Transverse colon (tissue), 4 donors: Measurements from ENCODE around the gene NBR1. TPM values are rescaled to one million over a fixed set of nuclear protein-coding genes. Genes with fewer than 3 reads are reported as not detected.
"Not testable (repeated sequence)": the region's sequence is repeated elsewhere in the genome, so short reads cannot be mapped to it uniquely, and the experiment has no call there.

Experiments
- DNase-seq: peaks from one replicate; pipeline ENCODE4 v3.0.0-alpha.2; 2019
- H3K27ac ChIP-seq, 4 donors: fragments of 200-600 bp; sonication (generic); 2 replicates each; pipeline ENCODE4 v1.5.1; 2016 to 2018; ENCODE audit warnings: inconsistent platforms in 4 of 4
- H3K27me3 ChIP-seq: fragments of 200-600 bp; sonication (generic); 2 replicates; pipeline ENCODE4 v1.5.1; 2017; ENCODE audit warnings: inconsistent platforms
- H3K36me3 ChIP-seq, 4 donors: fragments of 200-600 bp; sonication (generic); 2 replicates each; pipeline ENCODE4 v1.5.1; 2017 to 2019; ENCODE audit warnings: inconsistent platforms in 4 of 4
- H3K4me1 ChIP-seq, 4 donors: fragments of 200-600 bp; sonication (generic); 2 replicates each; pipeline ENCODE4 v1.5.1; 2017 to 2020; ENCODE audit warnings: inconsistent platforms in 4 of 4
- H3K4me3 ChIP-seq, 4 donors: fragments of 200-600 bp; sonication (generic); 1 replicate in 1 of 4; 2 replicates in 3 of 4; pipeline versions ENCODE4 v1.5.1 to v1.6.1; 2017 to 2019; ENCODE audit warnings: inconsistent platforms in 4 of 4
- H3K9me3 ChIP-seq, 2 donors: fragments of 200-600 bp; sonication (generic); 2 replicates each; pipeline ENCODE4 v1.5.1; 2017 to 2019; ENCODE audit warnings: inconsistent platforms in 2 of 2
- CTCF ChIP-seq, 5 experiments: fragments of 200-600 bp in 3 of 5; fragments of 450-650 bp in 2 of 5; sonication (generic) in 3 of 5; IDR thresholded peaks; 1 replicate in 2 of 5; 2 replicates in 3 of 5; pipeline ENCODE4 v1.5.1; 2016 to 2017; ENCODE audit warnings: antibody characterized with exemption in 5 of 5, inconsistent platforms in 3 of 5, mild to moderate bottlenecking in 2 of 5, moderate library complexity in 1 of 5
- EP300 ChIP-seq: sonication (generic); formaldehyde crosslinking; IDR thresholded peaks from one replicate; pipeline ENCODE4 v1.6.1; 2017; ENCODE audit warnings: antibody characterized with exemption, low read depth
- POLR2A ChIP-seq: fragments of 450-650 bp; IDR thresholded peaks from one replicate; pipeline ENCODE4 v1.6.1; 2016; ENCODE audit warnings: antibody characterized with exemption, mild to moderate bottlenecking, moderate library complexity
- POLR2AphosphoS5 ChIP-seq, 3 donors: sonication (generic); formaldehyde crosslinking; IDR thresholded peaks; one replicate each; pipeline ENCODE4 v1.6.1; 2016; ENCODE audit warnings: antibody characterized with exemption in 3 of 3
- WGBS, 2 donors: methylation state at CpG; one replicate each; pipeline ENCODE4 v1.1.5; 2018; ENCODE audit warnings: low coverage in 1 of 2; 5-methylcytosine and 5-hydroxymethylcytosine counted together
- in situ Hi-C, 4 donors: fragments of 200-750 bp; cut with MboI; loops; one replicate each; pipeline versions ENCODE4 v1.15.0 to v1.15.1; 2017; ENCODE audit warnings: low sequenced_read_pairs in 3 of 4, low pct_ligation_motif_present in 1 of 4, low pct_unique_long_range_greater_than_20kb in 1 of 4
- intact Hi-C: fragments of 100-400 bp; cut with DNase I; formaldehyde crosslinking; loops from one replicate; pipeline ENCODE4 v1.15.1; 2023; ENCODE audit warnings: low total_unique reads
- total RNA-seq, 4 donors: library from RNA; depleted of rRNA; stranded (reverse); fragments of >200 nt; gene quantifications; one replicate each; pipeline ENCODE4 v1.1.0, GENCODE V29; 2016

The NBR1 gene
- total RNA-seq, 4 donors from 2014 or later: 62.5 to 156 (median 99.3) TPM

DNA sequence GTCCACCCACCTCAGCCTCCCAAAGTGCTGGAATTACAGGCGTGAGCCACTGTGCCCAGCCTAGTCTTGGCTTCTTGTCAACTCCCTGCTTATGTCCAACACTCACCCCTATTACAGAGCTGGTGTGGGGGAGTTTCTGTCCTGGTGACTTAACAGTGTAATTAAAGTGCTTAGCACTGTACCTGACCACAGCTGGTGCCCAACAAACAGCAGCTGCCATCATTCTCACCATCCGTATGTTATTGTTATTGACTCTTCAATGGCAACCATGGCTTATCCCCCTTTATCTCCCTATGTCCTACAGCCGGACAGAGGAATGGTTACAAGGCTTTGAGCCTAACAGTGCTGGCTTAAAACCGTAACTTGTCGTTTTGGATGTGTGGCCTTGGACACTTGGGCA lies 28.9 kb upstream of the NBR1 start:
- H3K27ac ChIP-seq: no peak overlapping the region
- H3K9me3 ChIP-seq: no peaks in the 10 kb centered on the region
- in situ Hi-C loops: no loop called here
- H3K36me3 ChIP-seq: no peaks in the 10 kb centered on the region
- WGBS, 2 donors: 88 to 93% methylated on average over 3 to 5 of the region's 5 CpGs
- no peak for DNase-seq
- intact Hi-C loops: no loop called here
- no peaks in the 10 kb centered on the region for H3K27me3 ChIP-seq
- H3K4me3 ChIP-seq: no peak overlapping the region
- no peaks in the 10 kb centered on the region for H3K4me1 ChIP-seq
- TF ChIP-seq CTCF (IDR thresholded peaks at IDR 0.05) (no peak), EP300 (no peak), POLR2AphosphoS5 (IDR thresholded peaks at IDR 0.05) (no peak), POLR2A (no peak)

GRCh38 chr17:43143201-43143600 lies 27.8 kb upstream of the NBR1 start:
- Histone ChIP-seq H3K4me3 (no peak overlapping the region), H3K27me3 (no peaks in the 10 kb centered on the region), H3K27ac (no peak overlapping the region), H3K36me3 (no peaks in the 10 kb centered on the region), H3K4me1 (no peaks in the 10 kb centered on the region), H3K9me3 (no peaks in the 10 kb centered on the region)
- TF ChIP-seq POLR2AphosphoS5 (IDR thresholded peaks at IDR 0.05) (no peak), POLR2A (no peak), EP300 (no peak), CTCF (IDR thresholded peaks at IDR 0.05) (no peak)
- WGBS, 2 donors: 89 to 90% methylated on average over 2 to 5 of the region's 5 CpGs
- intact Hi-C loops (no loop called here), in situ Hi-C loops (no loop called here)
- DNase-seq: no peak

GRCh38 chr17:43146649-43147048 lies 24.4 kb upstream of the NBR1 start:
- Histone ChIP-seq H3K36me3 (no peaks in the 10 kb centered on the region), H3K27me3 (no peaks in the 10 kb centered on the region), H3K27ac (no peak overlapping the region), H3K9me3 (no peaks in the 10 kb centered on the region), H3K4me3 (no peak overlapping the region), H3K4me1 (no peaks in the 10 kb centered on the region)
- intact Hi-C loops (loop anchor here (2.0 kb wide), 1 partner anchor 46 kb away; no protein-coding TSS in a partner anchor), in situ Hi-C loops (no loop called here)
- no peak for DNase-seq
- TF ChIP-seq POLR2A: no peak
- no peak for TF ChIP-seq CTCF (IDR thresholded peaks at IDR 0.05)
- no peak for TF ChIP-seq EP300
- TF ChIP-seq POLR2AphosphoS5 (IDR thresholded peaks at IDR 0.05): no peak
- 95% methylated on average over 4 of the region's 4 CpGs; no CpG with 5 or more reads in 1 of the 2 donors for WGBS, 2 donors

GRCh38 chr17:43151880-43152456 lies 19.0 kb upstream of the NBR1 start:
- H3K4me3 ChIP-seq: no peak overlapping the region
- intact Hi-C loops (no loop called here), in situ Hi-C loops (no loop called here)

GRCh38 chr17:43153197-43153835 lies 17.7 kb upstream of the NBR1 start:
- intact Hi-C loops, H3K27ac ChIP-seq, in situ Hi-C loops, DNase-seq, H3K4me3 ChIP-seq, H3K9me3 ChIP-seq, H3K4me1 ChIP-seq, H3K36me3 ChIP-seq, H3K27me3 ChIP-seq: not testable (repeated sequence)
- WGBS, 2 donors: 88 to 91% methylated on average over 3 of the region's 3 CpGs

More at GRCh38 chr17:43151880-43152456, 19.0 kb upstream of the NBR1 start:
- DNase-seq: no peak
- no peak overlapping the region for H3K27ac ChIP-seq
- H3K27me3 ChIP-seq: no peaks in the 10 kb centered on the region
- no peak for TF ChIP-seq POLR2A
- TF ChIP-seq EP300: no peak
- TF ChIP-seq CTCF (IDR thresholded peaks at IDR 0.05): no peak
- no peak for TF ChIP-seq POLR2AphosphoS5 (IDR thresholded peaks at IDR 0.05)
- no peaks in the 10 kb centered on the region for H3K9me3 ChIP-seq
- 89 to 98% methylated on average over 3 of the region's 3 CpGs for whole genome bisulfite sequencing, 2 donors
- no peaks in the 10 kb centered on the region for H3K4me1 ChIP-seq
- H3K36me3 ChIP-seq: peaks cover 0 to 2% (median 0%) of the 10 kb centered on the region in 4 donors
